NOMO-1 treated with DMSO at 0.1 percent for 48 hours (cell line): ENCODE results near the gene VPS39.
A peak's percentile ranks its signal among the peaks of the same experiment; 100 is the strongest.

Source experiments
- DNase-seq: peaks from one replicate; lab custom pipeline; 2025; ENCODE audit not compliant: unreplicated experiment; lab: John Stamatoyannopoulos, UW

VPS39 gene

DNA sequence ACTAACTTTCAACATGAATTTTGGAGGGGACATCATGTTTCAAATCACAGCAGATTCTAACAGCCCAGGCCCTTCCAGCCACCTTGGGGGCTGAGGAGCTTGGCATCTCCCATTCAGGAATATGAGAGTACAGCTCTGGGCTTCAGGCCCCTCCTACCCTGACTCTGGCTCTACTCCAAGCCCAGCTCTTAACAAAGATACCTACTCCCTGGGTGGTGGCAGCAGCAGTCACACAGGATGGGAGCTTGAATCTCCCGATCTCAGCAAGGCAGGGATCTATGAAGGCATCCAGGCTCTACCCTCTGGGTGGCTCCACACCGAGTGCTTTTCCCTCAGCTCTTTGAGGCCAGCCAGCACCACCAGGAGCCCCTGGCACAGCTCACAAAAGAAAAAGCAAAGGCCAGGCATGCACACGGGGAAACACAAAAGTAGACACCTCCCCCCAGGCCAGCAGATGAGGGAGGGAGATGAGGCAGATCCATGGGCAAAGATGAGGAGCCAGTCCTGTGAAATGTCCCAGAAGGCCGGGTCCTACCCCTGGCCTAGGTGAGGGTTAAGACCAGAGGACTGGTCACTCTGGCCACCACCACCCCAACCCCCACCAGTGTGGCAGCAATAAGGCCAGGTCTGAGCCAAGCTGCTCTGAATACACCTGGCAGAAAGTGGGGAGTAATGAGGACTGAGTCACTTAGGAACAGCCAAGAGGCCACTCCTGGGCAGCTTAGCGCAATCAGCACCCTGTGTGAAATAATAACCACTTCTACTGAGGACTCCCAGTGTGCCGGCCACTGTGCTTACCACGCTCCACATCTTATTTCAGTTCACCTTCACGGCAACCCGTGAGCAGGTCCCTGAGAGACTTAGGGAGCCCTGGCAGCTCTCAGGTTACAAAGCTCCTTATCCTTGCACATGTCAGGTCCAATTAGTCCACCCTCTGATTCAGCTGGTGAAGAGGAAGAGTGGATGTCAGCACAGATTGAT lies 76.0 kb downstream of the VPS39 start:
- no peak for DNase-seq

GRCh38 chr15:42131006-42131405 lies 77.1 kb downstream of the VPS39 start:
- DNase-seq = no peak

- DNase-seq = no peak
Observed at GRCh38 chr15:42130246-42130986, 77.7 kb downstream of the VPS39 start.

GRCh38 chr15:42129364-42129763 lies 78.7 kb downstream of the VPS39 start:
- no peak for DNase-seq

- no peak for DNase-seq
Observed at GRCh38 chr15:42128476-42128875, 79.6 kb downstream of the VPS39 start.

DNA sequence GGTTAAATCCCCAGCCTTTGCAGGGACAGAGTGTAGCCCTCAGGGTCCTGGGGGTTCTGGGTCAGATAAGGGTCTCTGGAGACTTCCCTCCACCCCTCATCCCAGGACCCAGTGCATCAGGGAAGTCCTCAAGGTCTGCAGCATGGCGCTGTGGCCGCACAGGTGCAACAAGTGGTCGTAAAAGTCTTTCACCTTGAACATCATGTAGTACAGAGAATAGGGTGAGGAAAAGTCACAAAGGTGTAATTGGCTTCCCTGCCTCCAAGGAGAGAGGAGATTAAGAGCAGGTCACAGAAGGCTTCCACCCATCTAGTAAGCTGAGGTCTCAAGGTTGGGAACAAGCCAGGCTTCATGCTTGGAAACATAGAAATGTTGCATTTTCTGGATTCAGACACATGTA lies 84.6 kb downstream of the VPS39 start:
- no peak for DNase-seq

GRCh38 chr15:42121682-42122081 lies 86.4 kb downstream of the VPS39 start:
- DNase-seq = peak; percentile 31

DNA sequence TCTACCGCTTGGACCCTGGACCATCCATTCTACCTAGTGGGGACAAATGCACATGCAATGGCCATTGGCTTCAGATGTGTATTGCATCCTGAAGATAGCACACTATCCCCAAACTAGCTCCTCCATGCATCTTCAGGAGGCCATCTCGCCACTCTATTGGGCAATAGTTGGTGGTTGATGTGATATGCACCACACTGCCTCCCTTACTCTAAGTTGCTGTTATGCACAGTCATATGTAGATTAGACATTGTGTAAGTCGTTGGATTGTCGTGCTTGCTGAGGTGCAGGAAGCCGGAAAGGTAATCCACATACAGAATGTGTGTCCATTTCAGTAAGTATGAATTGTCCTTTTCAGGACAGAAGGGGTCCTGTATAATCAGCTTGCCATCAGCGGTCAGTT lies 87.1 kb downstream of the VPS39 start:
- DNase-seq = peak; percentile 94

- DNase-seq = no peak
Observed at GRCh38 chr15:42120285-42120684, 87.8 kb downstream of the VPS39 start.

DNA sequence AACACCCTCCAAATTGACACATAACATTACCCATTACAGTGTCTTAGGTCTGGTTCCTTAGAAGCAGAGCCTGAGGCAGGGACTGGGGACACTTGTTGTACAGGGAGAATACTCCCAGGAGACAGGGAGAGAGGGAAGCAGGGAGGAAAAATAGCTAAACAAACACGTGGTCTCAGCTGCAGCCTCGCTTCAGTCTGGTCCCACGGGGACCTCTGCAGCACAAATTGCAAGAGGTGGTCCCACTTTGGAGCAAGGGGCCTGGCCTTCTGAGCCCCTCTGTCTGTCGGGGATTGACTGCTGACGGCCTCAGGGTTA lies 88.7 kb downstream of the VPS39 start:
- no peak for DNase-seq

DNA sequence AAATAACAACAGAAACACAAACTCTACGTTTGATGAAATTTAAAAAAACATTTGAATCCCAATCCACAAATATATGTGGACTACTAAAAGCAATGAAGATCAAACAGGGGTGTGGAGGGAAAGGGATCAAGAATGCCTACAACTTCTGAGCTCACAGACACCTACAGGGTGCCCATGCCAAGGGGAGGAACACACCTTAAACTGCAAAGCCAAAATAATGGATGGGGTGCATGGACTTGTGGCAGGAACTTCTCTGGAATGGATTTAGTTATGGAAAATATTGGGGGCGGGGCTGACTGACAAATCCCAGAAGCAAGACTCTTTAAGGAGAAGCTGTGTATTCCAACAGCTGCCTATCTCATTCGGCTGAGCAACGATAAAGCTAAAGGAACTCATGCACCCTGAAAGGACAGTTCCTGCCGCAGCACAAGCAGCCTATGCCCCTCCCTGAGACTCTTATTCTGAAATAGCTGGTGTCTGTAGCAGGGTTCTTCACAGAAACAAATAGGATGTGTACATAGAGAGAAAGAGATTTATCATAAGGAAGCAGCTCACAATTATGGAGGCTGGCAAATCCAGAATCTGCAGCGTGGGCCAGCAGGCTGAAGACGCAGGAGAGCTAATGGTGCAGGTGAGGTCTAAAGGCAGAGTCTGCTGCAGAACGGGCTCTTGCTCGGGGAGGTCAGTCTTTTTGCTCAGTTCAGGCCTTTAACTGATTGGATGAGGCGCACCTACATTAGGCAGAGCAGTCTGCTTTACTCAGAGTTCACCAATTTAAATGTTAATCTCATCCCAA lies 89.3 kb downstream of the VPS39 start:
- DNase-seq = peak; percentile 93

GRCh38 chr15:42111924-42112323 lies 96.2 kb downstream of the VPS39 start:
- DNase-seq = peak; percentile 96

- DNase-seq = no peak
Observed at GRCh38 chr15:42110367-42110766, 97.7 kb downstream of the VPS39 start.

- DNase-seq = peak; percentile 92
Observed at GRCh38 chr15:42108806-42109205, 99.3 kb downstream of the VPS39 start.
